Measurements from ENCODE around the gene RELA. TPM values are rescaled to one million over a fixed set of nuclear protein-coding genes. Genes with fewer than 3 reads are reported as not detected.

RELA gene
- total and polyA plus RNA-seq, 2 experiments from 2014 or later: 18.5 to 22.8 TPM

DNA sequence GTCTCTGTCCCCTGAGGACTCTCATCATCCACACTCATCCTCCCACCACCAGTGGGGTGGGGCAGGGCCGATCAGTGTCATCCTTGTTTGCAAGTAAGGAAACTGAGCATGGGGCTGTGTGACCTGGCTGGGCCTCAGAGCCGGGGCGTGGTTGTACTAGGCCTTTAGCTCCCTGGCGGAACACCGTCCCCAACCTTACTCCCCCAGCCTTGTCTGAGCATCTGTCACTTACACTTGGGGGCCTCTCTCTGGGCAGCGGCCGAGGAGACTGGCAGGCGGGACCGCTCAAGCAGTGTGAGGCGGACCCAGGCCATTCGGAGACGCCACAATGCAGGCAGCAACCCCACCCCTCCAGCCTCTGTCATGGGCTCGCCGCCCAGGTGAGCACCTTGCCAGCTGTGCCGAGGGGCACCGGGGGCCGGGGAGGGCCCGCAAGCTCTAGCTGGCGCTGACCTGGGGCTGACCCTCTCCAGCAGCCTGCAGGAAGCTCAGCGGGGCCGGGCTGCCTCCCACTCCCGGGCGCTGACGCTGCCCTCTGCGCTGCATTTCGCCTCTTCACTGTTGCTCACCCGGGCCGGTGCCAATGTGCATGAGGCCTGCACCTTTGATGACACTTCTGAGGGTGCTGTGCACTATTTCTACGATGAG lies 43.3 kb downstream of the RELA start:
- no peaks in the 10 kb centered on the region for H3K9me2 ChIP-seq (ENCODE audit: insufficient read depth)
- Mint-ChIP-seq H3K9me3 (no peaks in the 10 kb centered on the region; the same call in 2 of the 3 replicates), H3K27ac (no peak overlapping the region), H3K36me3 (ENCODE audit: low read depth) (peaks cover 31% of the 10 kb centered on the region), H3K4me3 (no peak overlapping the region), H3K27me3 (ENCODE audit: insufficient read depth, low read depth, poor library complexity) (peaks cover 22% of the 10 kb centered on the region), H3K4me1 (peaks cover 8% of the 10 kb centered on the region)
- H3K4me1 ChIP-seq (ENCODE audit: insufficient read depth): peaks cover 6% of the 10 kb centered on the region; the same call in 1 of the 2 replicates
- peaks cover 17% of the 10 kb centered on the region for H3K79me2 ChIP-seq (replicated peaks; ENCODE audit: insufficient read depth)
- ATAC-seq (no peak), DNase-seq (ENCODE audit: low spot score) (no peak)
- no peak overlapping the region for H3K4me2 ChIP-seq
- H3K36me3 ChIP-seq (ENCODE audit: insufficient read depth): no peaks in the 10 kb centered on the region; the same call in 1 of the 2 replicates
- H4K20me1 ChIP-seq (replicated peaks; ENCODE audit: insufficient read depth): peaks cover 14% of the 10 kb centered on the region
- no peak overlapping the region for H2AFZ ChIP-seq
- peaks cover 3% of the 10 kb centered on the region for H3F3A ChIP-seq (replicated peaks; ENCODE audit: low read depth)
- H3K27me3 ChIP-seq (ENCODE audit: insufficient read depth): no peaks in the 10 kb centered on the region
- H3K4me3 ChIP-seq: no peak overlapping the region
- H3K27ac ChIP-seq (ENCODE audit: low read depth): no peak overlapping the region
- TF ChIP-seq STAT1 (IDR thresholded peaks at IDR 0.05; ENCODE audit: unreplicated experiment): no peak
- TF ChIP-seq ZNF114 (CRISPR knock-in tag; IDR thresholded peaks at IDR 0.05): no peak
- no peak for TF ChIP-seq CREB1 (CRISPR knock-in tag; IDR thresholded peaks at IDR 0.05; ENCODE audit: low read depth)
- TF ChIP-seq JUNB (IDR thresholded peaks at IDR 0.05; ENCODE audit: unreplicated experiment): no peak
- TF ChIP-seq NANOG (IDR thresholded peaks at IDR 0.05; ENCODE audit: borderline replicate concordance): no peak
- TF ChIP-seq REST (IDR thresholded peaks at IDR 0.05; ENCODE audit: unreplicated experiment): no peak
- no peak for TF ChIP-seq EZH2phosphoT487 (IDR thresholded peaks at IDR 0.05; ENCODE audit: unreplicated experiment)

- H3K27me3 Mint-ChIP-seq (ENCODE audit: insufficient read depth, low read depth, poor library complexity): peaks cover 20% of the 10 kb centered on the region
Observed at GRCh38 chr11:65618763-65619162, 44.0 kb downstream of the RELA start.

More at GRCh38 chr11:65618763-65619162, 44.0 kb downstream of the RELA start:
- Histone ChIP-seq H4K20me1 (replicated peaks; ENCODE audit: insufficient read depth) (peaks cover 14% of the 10 kb centered on the region), H3K4me1 (ENCODE audit: insufficient read depth) (peaks cover 6% of the 10 kb centered on the region; the same call in 1 of the 2 replicates), H3K79me2 (replicated peaks; ENCODE audit: insufficient read depth) (peaks cover 17% of the 10 kb centered on the region), H3K27ac (ENCODE audit: low read depth) (no peak overlapping the region), H3F3A (replicated peaks; ENCODE audit: low read depth) (peaks cover 3% of the 10 kb centered on the region), H3K36me3 (ENCODE audit: insufficient read depth) (no peaks in the 10 kb centered on the region; the same call in 1 of the 2 replicates), H3K27me3 (ENCODE audit: insufficient read depth) (no peaks in the 10 kb centered on the region), H3K9me2 (ENCODE audit: insufficient read depth) (no peaks in the 10 kb centered on the region), H3K4me3 (no peak overlapping the region), H2AFZ (no peak overlapping the region), H3K4me2 (no peak overlapping the region)
- TF ChIP-seq JUNB (IDR thresholded peaks at IDR 0.05; ENCODE audit: unreplicated experiment) (no peak), EZH2phosphoT487 (IDR thresholded peaks at IDR 0.05; ENCODE audit: unreplicated experiment) (no peak), ZNF114 (CRISPR knock-in tag; IDR thresholded peaks at IDR 0.05) (no peak)
- Mint-ChIP-seq H3K27ac (no peak overlapping the region), H3K4me1 (peaks cover 8% of the 10 kb centered on the region), H3K4me3 (no peak overlapping the region), H3K36me3 (ENCODE audit: low read depth) (peaks cover 28% of the 10 kb centered on the region), H3K9me3 (no peaks in the 10 kb centered on the region; the same call in 2 of the 3 replicates)
- DNase-seq (ENCODE audit: low spot score) (no peak), ATAC-seq (no peak)
